Stomach smooth muscle (tissue), 2 donors: ENCODE measurements around the gene JAZF1.

ENCODE experiments used
- H3K27ac ChIP-seq: one replicate; pipeline ENCODE4 v1.7.0; 2013; ENCODE audit warnings: mild to moderate bottlenecking, low read length, inconsistent platforms
- H3K27me3 ChIP-seq, 2 donors: one replicate each; pipeline ENCODE4 v1.7.0; 2013; ENCODE audit warnings: low read length in 2 of 2; ENCODE audit not compliant: insufficient read depth in 2 of 2, control insufficient read depth in 1 of 2
- H3K36me3 ChIP-seq, 2 donors: one replicate each; pipeline ENCODE4 v1.7.0; 2013; ENCODE audit warnings: low read length in 2 of 2; ENCODE audit not compliant: control insufficient read depth in 2 of 2, insufficient read depth in 2 of 2
- H3K4me1 ChIP-seq: one replicate; pipeline ENCODE4 v1.7.0; 2013; ENCODE audit warnings: low read length; ENCODE audit not compliant: control insufficient read depth, insufficient read depth
- H3K4me3 ChIP-seq, 2 donors: one replicate each; pipeline ENCODE4 v1.7.0; 2013; ENCODE audit warnings: low read length in 2 of 2
- H3K9ac ChIP-seq, 2 donors: one replicate each; pipeline ENCODE4 v1.7.0; 2013; ENCODE audit warnings: low read length in 2 of 2, mild to moderate bottlenecking in 1 of 2
- H3K9me3 ChIP-seq, 2 donors: one replicate each; pipeline ENCODE4 v1.7.0; 2013; ENCODE audit warnings: low read length in 2 of 2; ENCODE audit not compliant: control insufficient read depth in 2 of 2
- donor health status: healthy.
- donor health status: Pancreatic carcinoma.

The JAZF1 gene

DNA sequence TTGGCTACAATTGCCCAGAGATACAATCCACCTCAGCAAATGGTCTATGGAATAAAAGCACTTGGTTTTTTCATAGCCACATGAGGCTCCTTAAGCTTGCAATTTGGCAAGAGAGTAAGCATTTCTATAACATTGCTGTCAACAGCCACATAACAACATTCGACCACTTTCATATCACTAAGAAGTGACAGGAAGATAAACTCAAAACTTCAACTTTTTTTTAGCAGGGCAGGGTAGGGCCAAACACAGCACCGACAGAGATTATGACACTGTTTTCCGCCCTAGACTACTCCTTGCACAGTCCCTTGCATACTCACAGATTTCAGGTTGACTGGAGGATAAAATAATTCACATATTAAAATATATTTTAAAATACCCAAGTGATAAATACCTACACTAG, 185.4 kb downstream of the JAZF1 start:
- Histone ChIP-seq H3K27ac (no peak overlapping the region), H3K4me3 (no peak overlapping the region), H3K9me3 (no peaks in the 10 kb centered on the region), H3K36me3 (no peaks in the 10 kb centered on the region), H3K4me1 (peaks cover 2% of the 10 kb centered on the region), H3K27me3 (no peaks in the 10 kb centered on the region), H3K9ac (no peak overlapping the region)

DNA sequence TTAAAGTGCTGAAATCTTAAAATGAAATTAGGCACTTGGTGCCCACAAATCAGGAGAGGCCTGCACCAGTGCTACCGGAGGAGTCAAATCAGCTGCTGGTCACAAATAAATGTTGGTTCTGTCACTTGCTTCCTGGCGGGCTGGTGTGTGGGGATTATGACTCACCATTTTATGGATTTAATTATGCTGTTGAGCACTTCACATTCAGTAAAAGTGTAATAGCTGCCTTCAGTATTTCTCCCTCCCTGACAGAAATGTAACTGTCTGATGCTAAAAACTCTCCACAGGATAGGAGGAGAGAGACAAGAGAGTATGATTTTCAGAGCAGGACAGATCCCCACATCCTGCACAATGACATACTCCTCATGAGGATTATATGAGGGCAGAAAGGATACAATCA, 186.0 kb downstream of the JAZF1 start:
- Histone ChIP-seq H3K9me3 (no peaks in the 10 kb centered on the region), H3K4me3 (no peak overlapping the region), H3K27ac (no peak overlapping the region), H3K9ac (no peak overlapping the region), H3K36me3 (no peaks in the 10 kb centered on the region), H3K27me3 (no peaks in the 10 kb centered on the region), H3K4me1 (peaks cover 2% of the 10 kb centered on the region)

GRCh38 chr7:27992755-27993493, 187.7 kb downstream of the JAZF1 start:
- Histone ChIP-seq H3K4me3 (no peak overlapping the region), H3K36me3 (no peaks in the 10 kb centered on the region), H3K27ac (no peak overlapping the region), H3K4me1 (no peaks in the 10 kb centered on the region), H3K9ac (no peak overlapping the region), H3K9me3 (no peaks in the 10 kb centered on the region), H3K27me3 (no peaks in the 10 kb centered on the region)

DNA sequence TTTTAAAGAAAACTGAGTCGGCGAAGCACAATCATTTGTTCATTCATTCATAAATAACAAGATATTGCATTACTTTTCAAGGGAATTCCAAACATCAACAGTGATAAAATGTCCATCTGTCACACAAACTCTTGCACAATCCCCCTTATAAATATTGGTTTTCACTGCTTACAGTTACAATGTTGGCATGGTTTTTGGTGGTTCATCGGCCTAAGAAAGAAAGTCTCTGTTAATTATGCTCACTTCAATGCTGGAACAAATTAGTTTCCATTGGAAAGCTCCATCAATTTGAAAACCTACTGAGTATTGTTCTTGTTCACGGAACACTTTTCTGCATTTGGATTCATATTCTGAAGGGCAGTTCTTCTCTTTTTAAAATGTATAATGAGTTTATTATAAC, 188.5 kb downstream of the JAZF1 start:
- Histone ChIP-seq H3K9ac (no peak overlapping the region), H3K36me3 (no peaks in the 10 kb centered on the region), H3K27me3 (no peaks in the 10 kb centered on the region), H3K4me3 (no peak overlapping the region), H3K4me1 (no peaks in the 10 kb centered on the region), H3K27ac (no peak overlapping the region), H3K9me3 (no peaks in the 10 kb centered on the region)

GRCh38 chr7:27991006-27991528, 189.5 kb downstream of the JAZF1 start:
- Histone ChIP-seq H3K9me3 (no peaks in the 10 kb centered on the region), H3K4me1 (no peaks in the 10 kb centered on the region), H3K4me3 (no peak overlapping the region), H3K27ac (no peak overlapping the region), H3K9ac (no peak overlapping the region), H3K27me3 (no peaks in the 10 kb centered on the region), H3K36me3 (no peaks in the 10 kb centered on the region)

DNA sequence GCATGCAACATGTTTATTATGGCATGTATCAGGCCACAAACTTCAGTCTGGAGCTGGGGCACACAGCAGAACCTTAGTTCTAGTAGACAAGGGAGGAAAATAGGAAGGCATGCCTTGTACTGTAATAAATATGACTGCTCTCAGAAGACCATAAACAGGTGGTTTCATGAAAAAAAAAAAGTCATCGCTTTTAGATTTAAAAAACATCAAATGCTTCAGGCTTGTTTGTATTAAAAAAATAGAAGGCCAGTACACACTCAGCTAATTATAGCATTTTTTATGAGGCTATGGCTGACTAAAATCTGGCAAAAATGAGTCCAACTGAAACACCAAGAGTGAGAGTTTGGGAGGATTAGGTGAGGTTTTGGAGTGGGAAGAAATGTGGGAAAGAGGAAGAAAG, 204.1 kb downstream of the JAZF1 start:
- Histone ChIP-seq H3K36me3 (no peaks in the 10 kb centered on the region), H3K27ac (no peak overlapping the region), H3K9ac (no peak overlapping the region), H3K4me3 (no peak overlapping the region), H3K4me1 (no peaks in the 10 kb centered on the region), H3K9me3 (peaks cover 0 to 5% of the 10 kb centered on the region in 2 donors), H3K27me3 (no peaks in the 10 kb centered on the region)

DNA sequence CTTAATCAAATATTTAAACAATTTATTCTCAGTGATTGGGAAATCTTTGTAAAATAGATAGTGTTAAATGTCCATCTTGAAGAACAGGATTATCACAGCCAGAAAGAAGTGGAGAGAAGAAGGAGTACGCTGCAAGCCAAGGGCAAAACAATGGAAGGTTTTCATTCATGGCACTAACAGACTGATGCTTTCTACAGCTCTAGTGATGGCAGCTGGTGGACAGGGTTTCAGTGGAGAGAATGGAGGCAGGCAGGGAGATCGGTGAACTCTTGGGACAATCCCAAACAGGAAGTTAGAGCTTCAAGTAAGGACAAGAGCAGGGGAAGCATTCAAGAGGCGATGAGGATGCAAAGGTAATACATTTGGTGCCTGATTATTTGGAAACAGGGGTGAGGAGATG, 207.0 kb downstream of the JAZF1 start:
- H3K4me3 ChIP-seq, result no peak overlapping the region
- H3K9me3 ChIP-seq, result peaks cover 0 to 5% of the 10 kb centered on the region in 2 donors
- no peaks in the 10 kb centered on the region for H3K4me1 ChIP-seq
- no peaks in the 10 kb centered on the region for H3K27me3 ChIP-seq
- no peaks in the 10 kb centered on the region for H3K36me3 ChIP-seq
- no peak overlapping the region for H3K27ac ChIP-seq
- no peak overlapping the region for H3K9ac ChIP-seq

DNA sequence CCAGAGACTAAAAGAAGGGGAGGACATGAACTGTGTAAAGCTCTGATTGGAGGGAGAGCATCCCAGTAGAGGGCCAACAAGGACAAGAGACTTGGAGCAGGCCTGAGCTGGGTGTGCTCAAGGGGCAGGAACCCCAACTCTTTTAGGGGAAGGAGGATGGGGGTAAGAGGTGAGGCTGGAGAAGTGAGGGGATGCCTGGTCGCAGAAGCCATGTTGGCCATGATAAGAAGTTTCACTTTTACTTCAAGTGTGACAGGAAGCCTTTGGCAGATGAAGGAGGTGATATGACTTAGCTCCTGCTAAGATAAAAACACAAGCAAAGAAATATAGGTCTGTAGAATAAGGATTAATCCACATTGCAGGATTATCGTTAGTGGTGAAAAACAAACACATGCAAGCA, 208.3 kb downstream of the JAZF1 start:
- Histone ChIP-seq H3K4me3 (no peak overlapping the region), H3K27me3 (no peaks in the 10 kb centered on the region), H3K27ac (no peak overlapping the region), H3K9me3 (peaks cover 0 to under 1% of the 10 kb centered on the region in 2 donors), H3K9ac (no peak overlapping the region), H3K4me1 (no peaks in the 10 kb centered on the region), H3K36me3 (no peaks in the 10 kb centered on the region)

GRCh38 chr7:27971171-27971812, 209.3 kb downstream of the JAZF1 start:
- H3K27ac ChIP-seq, result no peak overlapping the region
- H3K27me3 ChIP-seq, result no peaks in the 10 kb centered on the region
- no peaks in the 10 kb centered on the region for H3K4me1 ChIP-seq
- H3K9ac ChIP-seq, result no peak overlapping the region
- no peaks in the 10 kb centered on the region for H3K36me3 ChIP-seq
- no peaks in the 10 kb centered on the region for H3K9me3 ChIP-seq
- no peak overlapping the region for H3K4me3 ChIP-seq

DNA sequence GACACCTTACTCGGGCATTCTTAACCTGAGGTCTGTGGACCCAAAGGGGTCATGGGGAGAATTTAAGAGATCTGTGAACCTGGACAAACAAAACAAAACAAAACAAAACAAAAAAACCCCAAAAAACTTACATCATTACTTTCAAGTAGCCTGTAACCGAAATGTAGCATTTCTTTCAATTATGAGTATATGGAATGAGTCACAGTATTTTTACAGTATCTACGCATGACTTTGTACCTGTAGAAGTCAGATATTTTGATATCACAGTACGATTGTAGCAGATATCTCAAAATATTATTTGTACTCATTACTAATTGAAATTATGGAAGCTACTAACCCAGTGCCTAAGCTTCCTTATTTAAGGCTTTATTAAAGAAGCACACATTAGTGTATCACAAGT, 210.2 kb downstream of the JAZF1 start:
- no peak overlapping the region for H3K4me3 ChIP-seq
- no peaks in the 10 kb centered on the region for H3K4me1 ChIP-seq
- no peak overlapping the region for H3K27ac ChIP-seq
- no peaks in the 10 kb centered on the region for H3K36me3 ChIP-seq
- no peak overlapping the region for H3K9ac ChIP-seq
- H3K27me3 ChIP-seq, result no peaks in the 10 kb centered on the region
- H3K9me3 ChIP-seq, result no peaks in the 10 kb centered on the region

DNA sequence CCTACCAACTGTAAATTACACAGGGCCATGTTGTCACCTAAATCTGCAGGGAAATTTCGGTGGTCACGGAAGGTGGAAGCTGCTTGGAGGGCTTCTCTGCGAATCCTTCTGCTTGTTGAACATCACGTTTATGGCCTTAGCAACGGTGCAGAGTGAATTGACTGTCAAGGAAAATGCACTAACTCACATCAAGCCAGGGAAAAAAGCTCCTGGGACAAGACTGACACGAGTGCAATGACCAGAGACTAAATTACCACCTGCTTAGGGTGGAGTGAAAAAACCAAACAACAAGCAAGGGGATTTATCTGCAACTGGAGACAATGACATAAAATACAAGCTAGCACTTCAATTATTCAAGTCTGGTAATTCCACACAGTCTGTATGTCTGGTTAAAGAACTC, 211.2 kb downstream of the JAZF1 start:
- H3K36me3 ChIP-seq, result no peaks in the 10 kb centered on the region
- H3K27me3 ChIP-seq, result no peaks in the 10 kb centered on the region
- no peak overlapping the region for H3K9ac ChIP-seq
- no peaks in the 10 kb centered on the region for H3K4me1 ChIP-seq
- H3K4me3 ChIP-seq, result no peak overlapping the region
- H3K27ac ChIP-seq, result no peak overlapping the region
- no peaks in the 10 kb centered on the region for H3K9me3 ChIP-seq
